Measurements from ENCODE around the gene SYNJ1. TPM values are rescaled to one million over a fixed set of nuclear protein-coding genes. Genes with fewer than 3 reads are reported as not detected.

The SYNJ1 gene
- total RNA-seq, 3 donors from 2014 or later (not counting 1 experiment from before 2014, with no cell fraction given): 16.2 to 22.4 (median 20.1) TPM

DNA sequence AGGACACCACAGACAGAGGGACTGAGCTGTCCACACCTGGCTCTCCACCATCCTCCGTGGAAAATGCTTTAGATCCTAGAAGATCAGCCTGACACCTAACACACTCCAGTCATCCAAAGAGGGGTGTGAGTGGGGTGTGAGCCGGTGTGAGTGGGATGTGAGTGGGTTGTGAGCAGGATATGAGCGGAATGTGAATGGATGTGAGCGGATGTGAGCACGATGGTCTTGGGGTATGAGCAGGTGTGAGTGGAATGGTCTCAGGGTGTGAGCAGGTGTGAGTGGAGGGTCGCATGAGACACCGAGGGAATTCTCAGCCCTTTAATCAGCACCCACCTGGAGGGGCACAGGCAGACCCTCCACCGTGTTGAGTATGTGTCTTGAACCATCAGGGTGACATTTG is 143.3 kb downstream of the SYNJ1 start:
- Mint-ChIP-seq H3K27me3 (ENCODE audit: low read depth in 2 of 2) (no peaks in the 10 kb centered on the region), H3K4me1 (no peaks in the 10 kb centered on the region), H3K27ac (no peak overlapping the region), H3K9me3 (no peaks in the 10 kb centered on the region), H3K4me3 (no peak overlapping the region), H3K36me3 (no peaks in the 10 kb centered on the region)
- Histone ChIP-seq H3K27me3 (ENCODE audit: control insufficient read depth, insufficient read depth, low read length) (no peaks in the 10 kb centered on the region), H3K27ac (ENCODE audit: low read length) (no peak overlapping the region), H3K36me3 (ENCODE audit: control insufficient read depth, insufficient read depth, low read length) (no peaks in the 10 kb centered on the region), H3K4me1 (ENCODE audit: control insufficient read depth, insufficient read depth, low read length) (no peaks in the 10 kb centered on the region), H3K9me3 (ENCODE audit: control insufficient read depth, insufficient read depth, low read length) (no peaks in the 10 kb centered on the region), H3K4me3 (ENCODE audit: low read length) (no peak overlapping the region)
- DNase-seq: no peak
- WGBS (ENCODE audit: insufficient coverage): 97% methylated on average over 7 of the region's 8 CpGs
- TF ChIP-seq, protein P1, sequence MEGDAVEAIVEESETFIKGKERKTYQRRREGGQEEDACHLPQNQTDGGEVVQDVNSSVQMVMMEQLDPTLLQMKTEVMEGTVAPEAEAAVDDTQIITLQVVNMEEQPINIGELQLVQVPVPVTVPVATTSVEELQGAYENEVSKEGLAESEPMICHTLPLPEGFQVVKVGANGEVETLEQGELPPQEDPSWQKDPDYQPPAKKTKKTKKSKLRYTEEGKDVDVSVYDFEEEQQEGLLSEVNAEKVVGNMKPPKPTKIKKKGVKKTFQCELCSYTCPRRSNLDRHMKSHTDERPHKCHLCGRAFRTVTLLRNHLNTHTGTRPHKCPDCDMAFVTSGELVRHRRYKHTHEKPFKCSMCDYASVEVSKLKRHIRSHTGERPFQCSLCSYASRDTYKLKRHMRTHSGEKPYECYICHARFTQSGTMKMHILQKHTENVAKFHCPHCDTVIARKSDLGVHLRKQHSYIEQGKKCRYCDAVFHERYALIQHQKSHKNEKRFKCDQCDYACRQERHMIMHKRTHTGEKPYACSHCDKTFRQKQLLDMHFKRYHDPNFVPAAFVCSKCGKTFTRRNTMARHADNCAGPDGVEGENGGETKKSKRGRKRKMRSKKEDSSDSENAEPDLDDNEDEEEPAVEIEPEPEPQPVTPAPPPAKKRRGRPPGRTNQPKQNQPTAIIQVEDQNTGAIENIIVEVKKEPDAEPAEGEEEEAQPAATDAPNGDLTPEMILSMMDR (IDR thresholded peaks at IDR 0.05): no peak
- no peak for ATAC-seq
- intact Hi-C loops (cut with micrococcal nuclease): no loop called here

GRCh38 chr21:32581732-32582131 is 146.1 kb downstream of the SYNJ1 start:
- intact Hi-C loops (cut with micrococcal nuclease): no loop called here
- no peak for ATAC-seq
- Mint-ChIP-seq H3K9me3 (no peaks in the 10 kb centered on the region), H3K27ac (no peak overlapping the region), H3K4me3 (no peak overlapping the region), H3K4me1 (no peaks in the 10 kb centered on the region), H3K36me3 (no peaks in the 10 kb centered on the region), H3K27me3 (ENCODE audit: low read depth in 2 of 2) (no peaks in the 10 kb centered on the region)
- WGBS (ENCODE audit: insufficient coverage): 93% methylated on average over 12 of the region's 13 CpGs
- no peaks in the 10 kb centered on the region for H3K9me3 ChIP-seq (ENCODE audit: control insufficient read depth, insufficient read depth, low read length)
- H3K36me3 ChIP-seq (ENCODE audit: control insufficient read depth, insufficient read depth, low read length): no peaks in the 10 kb centered on the region
- H3K4me1 ChIP-seq (ENCODE audit: control insufficient read depth, insufficient read depth, low read length): no peaks in the 10 kb centered on the region
- TF ChIP-seq, protein P1 (IDR thresholded peaks at IDR 0.05): no peak
- H3K27ac ChIP-seq (ENCODE audit: low read length): no peak overlapping the region
- H3K27me3 ChIP-seq (ENCODE audit: control insufficient read depth, insufficient read depth, low read length): no peaks in the 10 kb centered on the region
- H3K4me3 ChIP-seq (ENCODE audit: low read length): no peak overlapping the region
- DNase-seq: no peak

- intact Hi-C loops (cut with micrococcal nuclease): no loop called here
- no peaks in the 10 kb centered on the region for H3K4me1 ChIP-seq (ENCODE audit: control insufficient read depth, insufficient read depth, low read length)
- H3K4me3 ChIP-seq (ENCODE audit: low read length): no peak overlapping the region
- 91% methylated on average over 13 of the region's 13 CpGs for WGBS (ENCODE audit: insufficient coverage)
- H3K9me3 ChIP-seq (ENCODE audit: control insufficient read depth, insufficient read depth, low read length): no peaks in the 10 kb centered on the region
- TF ChIP-seq, protein P1 (IDR thresholded peaks at IDR 0.05): no peak
- Mint-ChIP-seq H3K27ac (no peak overlapping the region), H3K27me3 (ENCODE audit: low read depth in 2 of 2) (no peaks in the 10 kb centered on the region), H3K4me3 (no peak overlapping the region), H3K36me3 (no peaks in the 10 kb centered on the region), H3K9me3 (no peaks in the 10 kb centered on the region), H3K4me1 (no peaks in the 10 kb centered on the region)
- H3K27me3 ChIP-seq (ENCODE audit: control insufficient read depth, insufficient read depth, low read length): no peaks in the 10 kb centered on the region
- H3K36me3 ChIP-seq (ENCODE audit: control insufficient read depth, insufficient read depth, low read length): no peaks in the 10 kb centered on the region
- DNase-seq (no peak), ATAC-seq (no peak)
- H3K27ac ChIP-seq (ENCODE audit: low read length): no peak overlapping the region
Measured at GRCh38 chr21:32580949-32581348, 146.9 kb downstream of the SYNJ1 start.

Other genes with a start within 250 kb of the SYNJ1 start
- gene TCP10L, start 142.5 kb downstream of the SYNJ1 start, total RNA-seq: 1 to 10 TPM in 1 of 3 donors, under 1 TPM in 2; 0.47 to 1.3 (median 0.93) TPM
- gene CFAP298, start 115.6 kb downstream of the SYNJ1 start, total RNA-seq: 10 to 100 TPM; 16.1 to 23.7 (median 16.8) TPM
- gene PAXBP1, start 43.7 kb upstream of the SYNJ1 start, total RNA-seq: 10 to 100 TPM; 54.5 to 70.7 (median 65.4) TPM